Tibial nerve (tissue), 4 donors: ENCODE results near the gene CCL17. TPM values are rescaled to one million over a fixed set of nuclear protein-coding genes. Genes with fewer than 3 reads are reported as not detected.

Experiments
- DNase-seq, 2 donors: peaks; one replicate each; pipeline ENCODE4 v3.0.0-alpha.2; 2019; ENCODE audit warnings: low spot score in 2 of 2
- H3K27ac ChIP-seq, 4 donors: fragments of 200-600 bp; sonication (generic) in 3 of 4; one replicate each; pipeline ENCODE4 v1.5.1; 2017 to 2019; ENCODE audit warnings: mild to moderate bottlenecking in 1 of 4
- H3K27me3 ChIP-seq, 2 donors: fragments of 200-600 bp; sonication (generic) in 1 of 2; one replicate each; pipeline versions ENCODE4 v1.5.1 to v1.6.0; 2017 to 2019
- H3K36me3 ChIP-seq, 3 donors: fragments of 200-600 bp; sonication (generic); one replicate each; pipeline ENCODE4 v1.5.1; 2018 to 2019
- H3K4me1 ChIP-seq, 4 donors: fragments of 200-600 bp; sonication (generic) in 3 of 4; one replicate each; pipeline ENCODE4 v1.5.1; 2017 to 2019
- H3K4me3 ChIP-seq, 4 donors: fragments of 200-600 bp; sonication (generic) in 3 of 4; one replicate each; pipeline ENCODE4 v1.5.1; 2017 to 2019; ENCODE audit warnings: mild to moderate bottlenecking in 1 of 4, moderate library complexity in 1 of 4
- H3K9me3 ChIP-seq, 4 donors: fragments of 200-600 bp; sonication (generic) in 3 of 4; one replicate each; pipeline ENCODE4 v1.5.1; 2017 to 2019
- EP300 ChIP-seq, 2 donors: sonication (generic); formaldehyde crosslinking; IDR thresholded peaks; one replicate each; pipeline ENCODE4 v1.6.1; 2017; ENCODE audit warnings: antibody characterized with exemption in 2 of 2, mild to moderate bottlenecking in 1 of 2
- POLR2A ChIP-seq, 2 donors: fragments of 450-650 bp; IDR thresholded peaks; one replicate each; pipeline ENCODE4 v1.6.1; 2017; ENCODE audit warnings: antibody characterized with exemption in 2 of 2, mild to moderate bottlenecking in 2 of 2, moderate library complexity in 2 of 2
- WGBS, 2 donors: methylation state at CpG; one replicate each; pipeline ENCODE4 v1.1.5; 2018; 5-methylcytosine and 5-hydroxymethylcytosine counted together
- total RNA-seq, 4 donors: library from RNA; depleted of rRNA; stranded (reverse); fragments of >200 nt; gene quantifications; one replicate each; pipeline ENCODE4 v1.1.0, GENCODE V29; 2016
- TF ChIP-seq, protein P1 (sequence below), 5 experiments: fragments of 200-600 bp in 3 of 5; fragments of 450-650 bp in 2 of 5; sonication (generic) in 3 of 5; IDR thresholded peaks; one replicate each; pipeline ENCODE4 v1.5.1; 2016 to 2019; ENCODE audit warnings: antibody characterized with exemption in 5 of 5, mild to moderate bottlenecking in 3 of 5, moderate library complexity in 2 of 5

CCL17 gene
- total RNA-seq, 4 donors from 2014 or later, result not detected

DNA sequence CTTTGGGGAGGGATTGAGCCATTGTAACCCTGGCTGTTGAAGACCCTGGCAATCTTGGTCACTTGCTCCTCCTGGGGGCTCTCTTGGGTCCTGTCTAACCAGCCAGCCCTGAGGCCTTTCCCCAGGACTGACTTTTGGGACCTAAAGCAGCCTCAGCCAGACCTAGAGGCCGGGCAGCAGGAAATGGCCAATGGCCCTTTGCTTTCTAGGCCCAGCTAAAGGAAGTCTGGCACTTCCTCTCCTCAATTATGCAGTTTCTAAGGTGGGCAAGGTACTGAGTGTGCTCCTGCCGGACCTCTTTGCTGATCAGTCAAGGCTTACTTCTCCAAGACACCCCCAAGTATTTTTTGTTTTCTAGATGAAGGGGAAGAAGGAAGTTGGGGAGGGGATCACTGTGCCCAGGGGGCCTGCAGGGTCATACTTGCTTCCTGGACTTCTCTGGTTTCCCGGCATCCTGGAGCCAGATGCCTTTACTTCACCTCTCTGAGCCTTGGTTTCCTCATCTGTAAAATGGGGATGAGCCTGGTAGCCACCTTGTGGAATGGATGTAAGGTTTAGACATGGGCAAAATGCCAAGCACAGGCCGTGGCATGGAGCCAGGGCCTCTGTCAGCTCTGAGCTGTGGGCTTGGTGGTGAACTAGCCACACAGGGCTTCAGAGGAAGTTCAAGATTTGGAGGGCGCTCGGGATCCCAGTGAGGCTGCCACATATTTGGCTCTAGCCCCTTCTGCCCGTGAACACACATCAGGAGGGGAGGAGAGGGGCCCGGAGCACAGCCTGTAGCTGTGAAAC, 23.7 kb upstream of the CCL17 start:
- peak in 1 of 2 donors; percentile 22 for DNase-seq
- 51% methylated on average over 8 of the region's 8 CpGs for WGBS, 2 donors

DNA sequence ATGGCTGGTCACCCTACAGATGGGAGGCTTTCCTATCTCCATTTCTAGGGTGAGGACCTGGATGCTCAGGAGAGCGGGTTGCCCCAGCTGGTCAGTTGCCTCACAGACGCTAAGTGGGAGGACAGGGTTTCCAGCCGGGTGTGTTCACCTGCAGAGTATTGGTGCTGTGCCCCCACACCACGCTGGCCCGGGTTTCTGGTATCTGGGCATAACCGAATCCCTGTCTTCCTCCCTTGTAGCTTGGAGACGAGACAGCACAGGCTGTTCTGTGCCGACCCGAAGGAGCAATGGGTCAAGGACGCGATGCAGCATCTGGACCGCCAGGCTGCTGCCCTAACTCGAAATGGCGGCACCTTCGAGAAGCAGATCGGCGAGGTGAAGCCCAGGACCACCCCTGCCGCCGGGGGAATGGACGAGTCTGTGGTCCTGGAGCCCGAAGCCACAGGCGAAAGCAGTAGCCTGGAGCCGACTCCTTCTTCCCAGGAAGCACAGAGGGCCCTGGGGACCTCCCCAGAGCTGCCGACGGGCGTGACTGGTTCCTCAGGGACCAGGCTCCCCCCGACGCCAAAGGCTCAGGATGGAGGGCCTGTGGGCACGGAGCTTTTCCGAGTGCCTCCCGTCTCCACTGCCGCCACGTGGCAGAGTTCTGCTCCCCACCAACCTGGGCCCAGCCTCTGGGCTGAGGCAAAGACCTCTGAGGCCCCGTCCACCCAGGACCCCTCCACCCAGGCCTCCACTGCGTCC, 22.6 kb upstream of the CCL17 start:
- no peak for TF ChIP-seq EP300 (IDR thresholded peaks at IDR 0.05)
- no peak for TF ChIP-seq POLR2A (IDR thresholded peaks at IDR 0.05)
- TF ChIP-seq, protein P1, sequence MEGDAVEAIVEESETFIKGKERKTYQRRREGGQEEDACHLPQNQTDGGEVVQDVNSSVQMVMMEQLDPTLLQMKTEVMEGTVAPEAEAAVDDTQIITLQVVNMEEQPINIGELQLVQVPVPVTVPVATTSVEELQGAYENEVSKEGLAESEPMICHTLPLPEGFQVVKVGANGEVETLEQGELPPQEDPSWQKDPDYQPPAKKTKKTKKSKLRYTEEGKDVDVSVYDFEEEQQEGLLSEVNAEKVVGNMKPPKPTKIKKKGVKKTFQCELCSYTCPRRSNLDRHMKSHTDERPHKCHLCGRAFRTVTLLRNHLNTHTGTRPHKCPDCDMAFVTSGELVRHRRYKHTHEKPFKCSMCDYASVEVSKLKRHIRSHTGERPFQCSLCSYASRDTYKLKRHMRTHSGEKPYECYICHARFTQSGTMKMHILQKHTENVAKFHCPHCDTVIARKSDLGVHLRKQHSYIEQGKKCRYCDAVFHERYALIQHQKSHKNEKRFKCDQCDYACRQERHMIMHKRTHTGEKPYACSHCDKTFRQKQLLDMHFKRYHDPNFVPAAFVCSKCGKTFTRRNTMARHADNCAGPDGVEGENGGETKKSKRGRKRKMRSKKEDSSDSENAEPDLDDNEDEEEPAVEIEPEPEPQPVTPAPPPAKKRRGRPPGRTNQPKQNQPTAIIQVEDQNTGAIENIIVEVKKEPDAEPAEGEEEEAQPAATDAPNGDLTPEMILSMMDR (IDR thresholded peaks at IDR 0.05), result no peak
- 91% methylated on average over 30 to 32 of the region's 35 CpGs for WGBS, 2 donors

More for the DNA sequence above, 23.7 kb upstream of the CCL17 start:
- Histone ChIP-seq H3K4me1 (peaks cover 0 to 35% (median 4%) of the 10 kb centered on the region in 4 donors), H3K27me3 (no peaks in the 10 kb centered on the region), H3K27ac (peak overlapping the region in 2 of 4 donors; percentile 10 to 14), H3K9me3 (no peaks in the 10 kb centered on the region), H3K36me3 (peaks cover 0 to 11% (median 0%) of the 10 kb centered on the region in 3 donors), H3K4me3 (no peak overlapping the region)
- TF ChIP-seq POLR2A (IDR thresholded peaks at IDR 0.05), result no peak
- TF ChIP-seq, protein P1 (IDR thresholded peaks at IDR 0.05), result no peak
- TF ChIP-seq EP300 (IDR thresholded peaks at IDR 0.05), result peak in 1 of 2 donors; percentile 12

DNA sequence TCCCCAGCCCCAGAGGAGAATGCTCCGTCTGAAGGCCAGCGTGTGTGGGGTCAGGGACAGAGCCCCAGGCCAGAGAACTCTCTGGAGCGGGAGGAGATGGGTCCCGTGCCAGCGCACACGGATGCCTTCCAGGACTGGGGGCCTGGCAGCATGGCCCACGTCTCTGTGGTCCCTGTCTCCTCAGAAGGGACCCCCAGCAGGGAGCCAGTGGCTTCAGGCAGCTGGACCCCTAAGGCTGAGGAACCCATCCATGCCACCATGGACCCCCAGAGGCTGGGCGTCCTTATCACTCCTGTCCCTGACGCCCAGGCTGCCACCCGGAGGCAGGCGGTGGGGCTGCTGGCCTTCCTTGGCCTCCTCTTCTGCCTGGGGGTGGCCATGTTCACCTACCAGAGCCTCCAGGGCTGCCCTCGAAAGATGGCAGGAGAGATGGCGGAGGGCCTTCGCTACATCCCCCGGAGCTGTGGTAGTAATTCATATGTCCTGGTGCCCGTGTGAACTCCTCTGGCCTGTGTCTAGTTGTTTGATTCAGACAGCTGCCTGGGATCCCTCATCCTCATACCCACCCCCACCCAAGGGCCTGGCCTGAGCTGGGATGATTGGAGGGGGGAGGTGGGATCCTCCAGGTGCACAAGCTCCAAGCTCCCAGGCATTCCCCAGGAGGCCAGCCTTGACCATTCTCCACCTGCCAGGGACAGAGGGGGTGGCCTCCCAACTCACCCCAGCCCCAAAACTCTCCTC, 21.9 kb upstream of the CCL17 start:
- TF ChIP-seq POLR2A (IDR thresholded peaks at IDR 0.05) (no peak), EP300 (IDR thresholded peaks at IDR 0.05) (no peak)
- TF ChIP-seq, protein P1 (IDR thresholded peaks at IDR 0.05), result no peak
- H3K4me1 ChIP-seq, result peaks cover 0 to 44% (median 4%) of the 10 kb centered on the region in 4 donors
- no peaks in the 10 kb centered on the region for H3K9me3 ChIP-seq
- H3K27me3 ChIP-seq, result no peaks in the 10 kb centered on the region
- no peak for DNase-seq
- WGBS, 2 donors, result 86 to 90% methylated on average over 14 to 16 of the region's 16 CpGs
- no peak overlapping the region for H3K4me3 ChIP-seq
- H3K36me3 ChIP-seq, result peaks cover 0 to 11% (median 0%) of the 10 kb centered on the region in 3 donors
- no peak overlapping the region for H3K27ac ChIP-seq

More for the DNA sequence above, 22.6 kb upstream of the CCL17 start:
- H3K27me3 ChIP-seq, result no peaks in the 10 kb centered on the region
- H3K4me3 ChIP-seq, result no peak overlapping the region
- peaks cover 0 to 11% (median 0%) of the 10 kb centered on the region in 3 donors for H3K36me3 ChIP-seq
- no peaks in the 10 kb centered on the region for H3K9me3 ChIP-seq
- H3K27ac ChIP-seq, result no peak overlapping the region
- peaks cover 0 to 43% (median 4%) of the 10 kb centered on the region in 4 donors for H3K4me1 ChIP-seq
- DNase-seq, result no peak

DNA sequence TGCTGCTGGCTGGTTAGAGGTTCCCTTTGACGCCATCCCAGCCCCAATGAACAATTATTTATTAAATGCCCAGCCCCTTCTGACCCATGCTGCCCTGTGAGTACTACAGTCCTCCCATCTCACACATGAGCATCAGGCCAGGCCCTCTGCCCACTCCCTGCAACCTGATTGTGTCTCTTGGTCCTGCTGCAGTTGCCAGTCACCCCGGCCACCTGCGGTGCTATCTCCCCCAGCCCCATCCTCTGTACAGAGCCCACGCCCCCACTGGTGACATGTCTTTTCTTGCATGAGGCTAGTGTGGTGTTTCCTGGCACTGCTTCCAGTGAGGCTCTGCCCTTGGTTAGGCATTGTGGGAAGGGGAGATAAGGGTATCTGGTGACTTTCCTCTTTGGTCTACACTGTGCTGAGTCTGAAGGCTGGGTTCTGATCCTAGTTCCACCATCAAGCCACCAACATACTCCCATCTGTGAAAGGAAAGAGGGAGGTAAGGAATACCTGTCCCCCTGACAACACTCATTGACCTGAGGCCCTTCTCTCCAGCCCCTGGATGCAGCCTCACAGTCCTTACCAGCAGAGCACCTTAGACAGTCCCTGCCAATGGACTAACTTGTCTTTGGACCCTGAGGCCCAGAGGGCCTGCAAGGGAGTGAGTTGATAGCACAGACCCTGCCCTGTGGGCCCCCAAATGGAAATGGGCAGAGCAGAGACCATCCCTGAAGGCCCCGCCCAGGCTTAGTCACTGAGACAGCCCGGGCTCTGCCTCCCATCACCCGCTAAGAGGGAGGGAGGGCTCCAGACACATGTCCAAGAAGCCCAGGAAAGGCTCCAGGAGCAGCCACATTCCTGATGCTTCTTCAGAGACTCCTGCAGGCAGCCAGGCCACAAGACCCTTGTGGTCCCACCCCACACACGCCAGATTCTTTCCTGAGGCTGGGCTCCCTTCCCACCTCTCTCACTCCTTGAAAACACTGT, 21.0 kb upstream of the CCL17 start:
- no peak for DNase-seq

More for the DNA sequence above, 21.0 kb upstream of the CCL17 start:
- Histone ChIP-seq H3K27ac (peak overlapping the region in 2 of 4 donors; percentile 11 to 36), H3K36me3 (peaks cover 0 to 11% (median 0%) of the 10 kb centered on the region in 3 donors), H3K4me1 (peaks cover 0 to 44% (median 4%) of the 10 kb centered on the region in 4 donors), H3K9me3 (no peaks in the 10 kb centered on the region), H3K27me3 (no peaks in the 10 kb centered on the region), H3K4me3 (no peak overlapping the region)
- no peak for TF ChIP-seq POLR2A (IDR thresholded peaks at IDR 0.05)
- TF ChIP-seq, protein P1 (IDR thresholded peaks at IDR 0.05), result no peak
- WGBS, 2 donors, result 73 to 82% methylated on average over 7 to 8 of the region's 8 CpGs
